Measurements from ENCODE around the gene ZNF70. TPM values are rescaled to one million over a fixed set of nuclear protein-coding genes. Genes with fewer than 3 reads are reported as not detected.

The ZNF70 gene
- total RNA-seq, 1 experiment from 2014 or later = 3.2 TPM

GRCh38 chr22:23722160-23722559, 28.8 kb downstream of the ZNF70 start:
- in situ Hi-C loops (cut with HindIII; ENCODE audit: low pct_unique_long_range_greater_than_20kb, low sequenced_read_pairs) = no loop called here
- TF ChIP-seq SIN3A (IDR thresholded peaks at IDR 0.05; ENCODE audit: borderline replicate concordance, insufficient read depth, low read depth, low read length) (no peak), TCF7L2 (IDR thresholded peaks at IDR 0.05; ENCODE audit: low read depth, low read length) (no peak)
- Histone ChIP-seq H3K36me3 (ENCODE audit: control insufficient read depth, insufficient read depth, low read length) (no peaks in the 10 kb centered on the region), H3K9me3 (ENCODE audit: control insufficient read depth, insufficient read depth, low read depth, low read length) (no peaks in the 10 kb centered on the region), H3K27ac (ENCODE audit: low read length) (no peak overlapping the region), H3K4me1 (ENCODE audit: control insufficient read depth, insufficient read depth, low read length) (no peaks in the 10 kb centered on the region), H3K27me3 (ENCODE audit: control insufficient read depth, insufficient read depth, low read length) (no peaks in the 10 kb centered on the region), H3K4me3 (ENCODE audit: low read depth in 2 of 2, low read length in 2 of 2) (no peak overlapping the region)
- POLR2A ChIA-PET = no interaction called here
- intact Hi-C loops (cut with micrococcal nuclease; ENCODE audit: unreplicated experiment) = no loop called here
- CTCF ChIA-PET = no interaction called here
- DNase-seq (ENCODE audit: low read depth, low spot score) (no peak), ATAC-seq (no peak)
- BruUV-seq (replicated peaks) = no TSS peak

GRCh38 chr22:23720855-23721254, 30.1 kb downstream of the ZNF70 start:
- TF ChIP-seq CTCF (IDR thresholded peaks at IDR 0.05) (no peak), TCF7L2 (IDR thresholded peaks at IDR 0.05; ENCODE audit: low read depth, low read length) (no peak), SIN3A (IDR thresholded peaks at IDR 0.05; ENCODE audit: borderline replicate concordance, insufficient read depth, low read depth, low read length) (no peak), REST (IDR thresholded peaks at IDR 0.05; ENCODE audit: insufficient read depth in 1 of 2, low read depth in 2 of 2, low read length in 1 of 2) (no peak), POLR2AphosphoS5 (IDR thresholded peaks at IDR 0.05; ENCODE audit: low read depth, low read length) (no peak)
- POLR2A ChIA-PET = no interaction called here
- H3K4me1 ChIP-seq (ENCODE audit: control insufficient read depth, insufficient read depth, low read length) = no peaks in the 10 kb centered on the region
- DNase-seq (ENCODE audit: low read depth, low spot score) = no peak
- intact Hi-C loops (cut with micrococcal nuclease; ENCODE audit: unreplicated experiment) (no loop called here), in situ Hi-C loops (cut with HindIII; ENCODE audit: low pct_unique_long_range_greater_than_20kb, low sequenced_read_pairs) (no loop called here)
- H3K36me3 ChIP-seq (ENCODE audit: control insufficient read depth, insufficient read depth, low read length) = no peaks in the 10 kb centered on the region; the same call in 1 of the 2 replicates
- BruUV-seq (replicated peaks) = no TSS peak
- CTCF ChIA-PET = no interaction called here
- H3K27me3 ChIP-seq (ENCODE audit: control insufficient read depth, insufficient read depth, low read length) = no peaks in the 10 kb centered on the region
- H3K9me3 ChIP-seq (ENCODE audit: control insufficient read depth, insufficient read depth, low read depth, low read length) = no peaks in the 10 kb centered on the region
- H3K27ac ChIP-seq (ENCODE audit: low read length) = no peak overlapping the region
- no peak for ATAC-seq
- no peak overlapping the region for H3K4me3 ChIP-seq (ENCODE audit: low read depth in 2 of 2, low read length in 2 of 2)

- no peaks in the 10 kb centered on the region for H3K27me3 ChIP-seq (ENCODE audit: control insufficient read depth, insufficient read depth, low read length)
- TF ChIP-seq TCF7L2 (IDR thresholded peaks at IDR 0.05; ENCODE audit: low read depth, low read length) (no peak), CTCF (IDR thresholded peaks at IDR 0.05) (no peak), REST (IDR thresholded peaks at IDR 0.05; ENCODE audit: insufficient read depth in 1 of 2, low read depth in 2 of 2, low read length in 1 of 2) (no peak), POLR2AphosphoS5 (IDR thresholded peaks at IDR 0.05; ENCODE audit: low read depth, low read length) (no peak), SIN3A (IDR thresholded peaks at IDR 0.05; ENCODE audit: borderline replicate concordance, insufficient read depth, low read depth, low read length) (no peak)
- no peak overlapping the region for H3K27ac ChIP-seq (ENCODE audit: low read length)
- intact Hi-C loops (cut with micrococcal nuclease; ENCODE audit: unreplicated experiment) (no loop called here), in situ Hi-C loops (cut with HindIII; ENCODE audit: low pct_unique_long_range_greater_than_20kb, low sequenced_read_pairs) (no loop called here)
- ChIA-PET POLR2A (interaction anchor here (0.7 kb wide), 1 partner anchor 31 kb away, joined by 4 read pairs; no protein-coding TSS in a partner anchor), CTCF (no interaction called here)
- DNase-seq (ENCODE audit: low read depth, low spot score) (no peak), ATAC-seq (no peak)
- BruUV-seq (replicated peaks) = no TSS peak
- H3K36me3 ChIP-seq (ENCODE audit: control insufficient read depth, insufficient read depth, low read length) = no peaks in the 10 kb centered on the region; the same call in none of the 2 replicates
- no peaks in the 10 kb centered on the region for H3K9me3 ChIP-seq (ENCODE audit: control insufficient read depth, insufficient read depth, low read depth, low read length)
- H3K4me3 ChIP-seq (ENCODE audit: low read depth in 2 of 2, low read length in 2 of 2) = no peak overlapping the region
- H3K4me1 ChIP-seq (ENCODE audit: control insufficient read depth, insufficient read depth, low read length) = no peaks in the 10 kb centered on the region
These were observed 32.3 kb downstream of the ZNF70 start for GRCh38 chr22:23718371-23719165.
